IPS DF 6.9 (cell line): ENCODE results near the gene GRB14.

ENCODE experiments used
- DNase-seq: peaks from one replicate; pipeline ENCODE4 v3.0.0-alpha.2; 2013; ENCODE audit warnings: low read depth, low spot score
- H3K27ac ChIP-seq: one replicate; pipeline ENCODE4 v1.5.1; 2013; ENCODE audit warnings: low read length, control low read depth
- H3K27me3 ChIP-seq: 2 replicates; pipeline ENCODE4 v1.6.1; 2013; ENCODE audit warnings: mild to moderate bottlenecking, low read length; ENCODE audit not compliant: control insufficient read depth, insufficient read depth
- H3K36me3 ChIP-seq: 2 replicates; pipeline ENCODE4 v1.6.1; 2013; ENCODE audit warnings: low read length; ENCODE audit not compliant: control insufficient read depth, insufficient read depth
- H3K4me1 ChIP-seq: 2 replicates; pipeline ENCODE4 v1.6.1; 2013; ENCODE audit warnings: low read length; ENCODE audit not compliant: control insufficient read depth, insufficient read depth
- H3K4me3 ChIP-seq: 2 replicates; pipeline ENCODE4 v1.5.1; 2013; ENCODE audit warnings: mild to moderate bottlenecking, low read length
- H3K9me3 ChIP-seq: 2 replicates; pipeline ENCODE4 v1.6.1; 2013; ENCODE audit warnings: low read length, inconsistent platforms; ENCODE audit not compliant: control insufficient read depth, insufficient read depth
- WGBS: extraction: QIAGEN DNeasy Blood & Tissue Kit; methylation state at CpG from one replicate; pipeline ENCODE4 v1.1.7; 2013; ENCODE audit warnings: mixed read lengths, missing lambda C conversion rate; ENCODE audit not compliant: insufficient read length, insufficient coverage; 5-methylcytosine and 5-hydroxymethylcytosine counted together

Gene GRB14

GRCh38 chr2:164523726-164524125 is 97.6 kb downstream of the GRB14 start:
- Histone ChIP-seq H3K9me3 (no peaks in the 10 kb centered on the region), H3K4me3 (no peak overlapping the region), H3K27me3 (no peaks in the 10 kb centered on the region), H3K4me1 (no peaks in the 10 kb centered on the region), H3K27ac (no peak overlapping the region), H3K36me3 (no peaks in the 10 kb centered on the region)
- DNase-seq = no peak
- no CpG with 5 or more reads among the region's 1 CpG for WGBS

GRCh38 chr2:164523009-164523408 is 98.3 kb downstream of the GRB14 start:
- H3K27me3 ChIP-seq = no peaks in the 10 kb centered on the region
- no peaks in the 10 kb centered on the region for H3K36me3 ChIP-seq
- no peak for DNase-seq
- no peak overlapping the region for H3K4me3 ChIP-seq
- H3K27ac ChIP-seq = no peak overlapping the region
- WGBS = no CpG with 5 or more reads among the region's 3 CpGs
- no peaks in the 10 kb centered on the region for H3K4me1 ChIP-seq
- H3K9me3 ChIP-seq = no peaks in the 10 kb centered on the region

GRCh38 chr2:164522561-164522981 is 98.7 kb downstream of the GRB14 start:
- Histone ChIP-seq H3K36me3 (no peaks in the 10 kb centered on the region), H3K4me3 (no peak overlapping the region), H3K9me3 (no peaks in the 10 kb centered on the region), H3K27me3 (no peaks in the 10 kb centered on the region), H3K27ac (no peak overlapping the region), H3K4me1 (no peaks in the 10 kb centered on the region)
- whole genome bisulfite sequencing = no CpG with 5 or more reads among the region's 3 CpGs
- no peak for DNase-seq

GRCh38 chr2:164515734-164516133 is 105.5 kb downstream of the GRB14 start:
- DNase-seq = no peak
- no peak overlapping the region for H3K27ac ChIP-seq
- no peaks in the 10 kb centered on the region for H3K27me3 ChIP-seq
- no peaks in the 10 kb centered on the region for H3K4me1 ChIP-seq
- H3K9me3 ChIP-seq = no peaks in the 10 kb centered on the region
- H3K4me3 ChIP-seq = no peak overlapping the region
- no peaks in the 10 kb centered on the region for H3K36me3 ChIP-seq
- no CpG with 5 or more reads among the region's 2 CpGs for WGBS

GRCh38 chr2:164515030-164515429 is 106.3 kb downstream of the GRB14 start:
- Histone ChIP-seq H3K9me3 (no peaks in the 10 kb centered on the region), H3K27ac (no peak overlapping the region), H3K4me1 (no peaks in the 10 kb centered on the region), H3K4me3 (no peak overlapping the region), H3K27me3 (no peaks in the 10 kb centered on the region), H3K36me3 (no peaks in the 10 kb centered on the region)
- no CpG with 5 or more reads among the region's 4 CpGs for WGBS
- DNase-seq = no peak

- Histone ChIP-seq H3K4me3 (no peak overlapping the region), H3K4me1 (no peaks in the 10 kb centered on the region), H3K36me3 (no peaks in the 10 kb centered on the region), H3K27ac (no peak overlapping the region), H3K9me3 (no peaks in the 10 kb centered on the region), H3K27me3 (no peaks in the 10 kb centered on the region)
- DNase-seq = no peak
- WGBS = no CpG with 5 or more reads among the region's 2 CpGs
Measured at GRCh38 chr2:164514491-164514890, 106.8 kb downstream of the GRB14 start.

- Histone ChIP-seq H3K9me3 (no peaks in the 10 kb centered on the region), H3K4me1 (no peaks in the 10 kb centered on the region), H3K36me3 (no peaks in the 10 kb centered on the region), H3K27me3 (no peaks in the 10 kb centered on the region), H3K27ac (no peak overlapping the region), H3K4me3 (no peak overlapping the region)
- no peak for DNase-seq
Measured at GRCh38 chr2:164512871-164513270, 108.4 kb downstream of the GRB14 start.

GRCh38 chr2:164511738-164512137 is 109.5 kb downstream of the GRB14 start:
- Histone ChIP-seq H3K27me3 (no peaks in the 10 kb centered on the region), H3K9me3 (no peaks in the 10 kb centered on the region), H3K27ac (no peak overlapping the region), H3K4me3 (no peak overlapping the region), H3K4me1 (no peaks in the 10 kb centered on the region), H3K36me3 (no peaks in the 10 kb centered on the region)
- WGBS = no CpG with 5 or more reads among the region's 4 CpGs
- DNase-seq = no peak

- no peak for DNase-seq
- Histone ChIP-seq H3K9me3 (no peaks in the 10 kb centered on the region), H3K36me3 (no peaks in the 10 kb centered on the region), H3K27ac (no peak overlapping the region), H3K27me3 (no peaks in the 10 kb centered on the region), H3K4me1 (no peaks in the 10 kb centered on the region), H3K4me3 (no peak overlapping the region)
- WGBS = no CpG with 5 or more reads among the region's 7 CpGs
Measured at GRCh38 chr2:164510895-164511294, 110.4 kb downstream of the GRB14 start.

GRCh38 chr2:164509137-164509877 is 112.0 kb downstream of the GRB14 start:
- H3K27me3 ChIP-seq = no peaks in the 10 kb centered on the region
- no peaks in the 10 kb centered on the region for H3K36me3 ChIP-seq
- no peak overlapping the region for H3K4me3 ChIP-seq
- WGBS = no CpG with 5 or more reads among the region's 4 CpGs
- no peaks in the 10 kb centered on the region for H3K4me1 ChIP-seq
- H3K9me3 ChIP-seq = no peaks in the 10 kb centered on the region
- no peak overlapping the region for H3K27ac ChIP-seq
- DNase-seq = no peak

- no peaks in the 10 kb centered on the region for H3K4me1 ChIP-seq
- no peak overlapping the region for H3K27ac ChIP-seq
- WGBS = no CpG with 5 or more reads among the region's 4 CpGs
- H3K27me3 ChIP-seq = no peaks in the 10 kb centered on the region
- no peak overlapping the region for H3K4me3 ChIP-seq
- no peaks in the 10 kb centered on the region for H3K9me3 ChIP-seq
- peak; percentile 11 for DNase-seq
- no peaks in the 10 kb centered on the region for H3K36me3 ChIP-seq
Measured at GRCh38 chr2:164504253-164504652, 117.0 kb downstream of the GRB14 start.
